Measurements from ENCODE around the gene TUBAL3.

Gene TUBAL3

GRCh38 chr10:5404208-5405041, at the start of gene TUBAL3:
TSS of gene TUBAL3 (minus strand) at chr10:5404828. CDS start at chr10:5404792, 36 bp downstream.
- DNase-seq = no peak

- DNase-seq = no peak
Measured at GRCh38 chr10:5453749-5454489, 49.3 kb upstream of the TUBAL3 start.

GRCh38 chr10:5450605-5451384, 46.2 kb upstream of the TUBAL3 start:
- no peak for DNase-seq

- peak; percentile 51 for DNase-seq
Measured at GRCh38 chr10:5449823-5450222, 45.2 kb upstream of the TUBAL3 start.

- DNase-seq = no peak
Measured at GRCh38 chr10:5449227-5449626, 44.6 kb upstream of the TUBAL3 start.

GRCh38 chr10:5448333-5449001, 43.8 kb upstream of the TUBAL3 start:
- no peak for DNase-seq

GRCh38 chr10:5447611-5448071, 43.0 kb upstream of the TUBAL3 start:
- peak; percentile 61 for DNase-seq

- DNase-seq = peak; percentile 35
Measured at GRCh38 chr10:5447056-5447455, 42.4 kb upstream of the TUBAL3 start.

- peak; percentile 94 for DNase-seq
Measured at GRCh38 chr10:5446390-5446926, 41.8 kb upstream of the TUBAL3 start.

GRCh38 chr10:5445006-5445405, 40.4 kb upstream of the TUBAL3 start:
- no peak for DNase-seq

GRCh38 chr10:5443429-5443828, 38.8 kb upstream of the TUBAL3 start:
- DNase-seq = no peak

- DNase-seq = peak; percentile 75
Measured at GRCh38 chr10:5442990-5443370, 38.4 kb upstream of the TUBAL3 start.

- DNase-seq = peak; percentile 84
Measured at GRCh38 chr10:5442065-5442989, 37.7 kb upstream of the TUBAL3 start.

GRCh38 chr10:5441106-5441505, 36.5 kb upstream of the TUBAL3 start:
- no peak for DNase-seq

- DNase-seq = no peak
Measured at GRCh38 chr10:5440206-5440605, 35.6 kb upstream of the TUBAL3 start.

GRCh38 chr10:5435328-5435727, 30.7 kb upstream of the TUBAL3 start:
- no peak for DNase-seq

GRCh38 chr10:5434017-5434753, 29.6 kb upstream of the TUBAL3 start:
- peak; percentile 69 for DNase-seq

GRCh38 chr10:5433182-5433581, 28.6 kb upstream of the TUBAL3 start:
- DNase-seq = no peak

- no peak for DNase-seq
Measured at GRCh38 chr10:5428133-5428532, 23.5 kb upstream of the TUBAL3 start.

- DNase-seq = no peak
Measured at GRCh38 chr10:5424751-5425150, 20.1 kb upstream of the TUBAL3 start.

Data from hematopoietic multipotent progenitor cell treated with erythropoietin and hydrocortisone succinate and interleukin-3 and kit ligand, for 8 days (in vitro differentiated cells).